GM19328 (cell line): ENCODE measurements around the gene PANK4.
"Not testable (repeated sequence)": the region's sequence is repeated elsewhere in the genome, so short reads cannot be mapped to it uniquely, and the experiment has no call there.

Source experiments
- ATAC-seq: cut with Tn5 transposase; IDR thresholded peaks from one replicate; pipeline ENCODE4 v1.9.1; 2021; ENCODE audit warnings: mild to moderate bottlenecking, moderate library complexity; ENCODE audit not compliant: unreplicated experiment

The PANK4 gene

DNA sequence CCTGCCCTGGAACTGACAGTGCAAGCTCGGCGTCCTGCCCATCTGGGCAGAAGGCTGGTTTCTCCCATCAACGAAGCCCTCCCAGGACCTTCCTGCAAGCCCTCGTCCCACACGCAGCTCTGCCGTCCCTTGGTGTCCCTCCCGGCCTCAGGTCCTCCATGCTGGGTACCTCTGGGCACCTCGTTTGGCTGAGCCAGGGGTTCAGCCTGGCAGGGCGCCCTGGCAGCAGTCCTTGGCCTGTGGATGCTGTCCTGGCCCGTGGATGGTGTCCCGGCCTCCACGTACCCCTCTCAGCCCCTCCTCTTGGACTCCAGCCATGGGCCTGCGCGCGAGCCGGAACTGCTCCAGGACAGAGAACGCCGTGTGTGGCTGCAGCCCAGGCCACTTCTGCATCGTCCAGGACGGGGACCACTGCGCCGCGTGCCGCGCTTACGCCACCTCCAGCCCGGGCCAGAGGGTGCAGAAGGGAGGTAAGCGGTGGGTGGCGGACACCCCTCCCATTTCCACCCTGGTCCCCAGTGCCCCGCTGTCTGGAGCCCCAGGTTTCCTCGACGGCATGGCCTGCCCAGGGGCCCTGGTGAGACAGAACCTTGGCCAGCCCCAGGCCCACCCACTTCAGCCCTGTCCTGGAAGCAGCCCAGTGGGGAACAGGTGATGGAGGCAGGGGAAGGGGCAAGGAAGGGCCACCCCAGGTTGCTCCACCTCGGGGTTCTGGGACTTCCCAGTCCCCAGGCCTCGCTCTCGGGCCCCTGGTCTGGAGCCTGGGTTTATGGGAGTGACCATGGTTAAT is 33.3 kb upstream of the PANK4 start:
- no peak for ATAC-seq

GRCh38 chr1:2558861-2559260 is 32.5 kb upstream of the PANK4 start:
- no peak for ATAC-seq

GRCh38 chr1:2558420-2558819 is 32.0 kb upstream of the PANK4 start:
- no peak for ATAC-seq

DNA sequence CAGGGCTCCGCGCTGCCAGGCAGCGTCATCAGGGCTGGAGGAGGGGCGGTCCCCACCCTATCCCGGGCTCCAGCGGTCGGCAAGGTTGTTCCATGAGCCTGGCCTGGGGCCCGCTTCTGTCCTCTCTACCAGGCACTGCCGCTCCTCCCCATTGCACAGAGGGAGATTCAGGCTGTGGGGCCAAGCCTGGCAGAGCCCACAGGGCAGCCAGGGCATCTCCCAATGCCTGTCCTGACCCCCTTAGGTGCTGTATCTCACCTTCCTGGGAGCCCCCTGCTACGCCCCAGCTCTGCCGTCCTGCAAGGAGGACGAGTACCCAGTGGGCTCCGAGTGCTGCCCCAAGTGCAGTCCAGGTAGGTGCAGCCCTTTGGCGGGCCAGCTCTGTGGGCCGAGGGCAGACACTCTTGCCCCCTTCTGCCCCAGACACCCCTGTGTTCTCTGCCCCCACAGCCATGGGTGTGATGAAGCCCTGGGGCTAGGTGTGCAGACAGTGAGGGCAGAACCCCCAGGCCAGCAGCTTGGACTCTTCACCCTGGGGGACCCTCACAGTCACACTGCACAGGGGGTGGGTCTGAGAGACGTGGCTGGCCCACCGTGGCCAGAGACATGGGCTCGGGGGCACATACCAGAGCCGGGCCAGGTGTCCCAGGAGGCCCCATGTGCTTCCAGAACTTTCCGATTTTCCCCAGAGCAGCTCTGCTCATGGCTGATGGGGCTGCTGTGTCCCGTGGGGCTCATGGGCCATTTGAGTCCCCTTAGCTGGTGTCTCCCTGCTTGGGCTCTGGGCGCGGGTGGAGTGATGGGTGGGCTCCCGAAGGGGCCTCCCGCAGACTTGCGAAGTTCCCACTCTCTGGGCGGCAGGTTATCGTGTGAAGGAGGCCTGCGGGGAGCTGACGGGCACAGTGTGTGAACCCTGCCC is 31.3 kb upstream of the PANK4 start:
- no peak for ATAC-seq

DNA sequence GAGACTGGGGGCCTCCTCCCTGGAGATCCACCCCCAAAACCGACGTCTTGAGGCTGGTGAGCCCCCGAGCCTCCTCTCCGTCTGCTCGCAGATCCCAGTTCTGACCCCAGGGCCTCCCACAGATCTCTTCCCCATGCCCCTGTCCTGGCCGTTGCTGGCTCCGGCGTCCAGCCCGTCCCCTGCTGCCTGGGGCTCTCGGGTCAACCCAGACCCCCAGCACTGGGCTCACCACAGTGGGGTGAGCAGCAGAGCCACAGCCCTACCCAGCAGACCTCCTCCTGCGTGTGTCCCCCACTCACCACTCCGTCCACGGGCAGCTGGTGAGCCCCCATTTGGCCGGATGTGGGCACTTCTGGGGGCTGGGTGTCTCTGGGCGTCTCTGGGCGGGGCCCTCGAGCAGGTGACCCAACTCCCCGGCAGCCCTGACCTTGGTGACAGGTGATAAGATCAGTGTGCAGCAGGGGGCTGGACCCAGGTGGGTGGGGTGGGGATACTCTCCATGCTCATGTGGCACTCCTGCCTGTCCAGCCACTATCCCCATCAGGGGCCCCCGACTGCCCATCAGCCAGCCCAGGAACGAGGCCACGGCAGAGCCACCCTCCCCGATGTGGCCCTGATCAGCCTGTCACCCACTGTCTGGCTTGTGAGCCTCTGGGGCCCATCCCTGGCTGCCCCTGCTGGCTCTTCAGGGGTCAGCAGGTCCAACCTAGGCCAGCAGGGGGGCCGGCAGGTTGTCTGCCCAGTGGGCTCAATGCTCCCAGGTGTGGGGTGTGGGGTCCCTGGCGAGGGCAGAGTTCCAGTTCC is 30.5 kb upstream of the PANK4 start:
- ATAC-seq: no peak

GRCh38 chr1:2556277-2556677 is 29.9 kb upstream of the PANK4 start, which contains the start of gene TNFRSF14:
Gene TNFRSF14 (plus strand): TSS chr1:2556371. CDS start chr1:2556665, 294 bp downstream.
- no peak for ATAC-seq

- ATAC-seq: no peak
Measured at GRCh38 chr1:2555634-2556276, 29.4 kb upstream of the PANK4 start.

GRCh38 chr1:2554621-2555387 is 28.4 kb upstream of the PANK4 start:
- no peak for ATAC-seq

DNA sequence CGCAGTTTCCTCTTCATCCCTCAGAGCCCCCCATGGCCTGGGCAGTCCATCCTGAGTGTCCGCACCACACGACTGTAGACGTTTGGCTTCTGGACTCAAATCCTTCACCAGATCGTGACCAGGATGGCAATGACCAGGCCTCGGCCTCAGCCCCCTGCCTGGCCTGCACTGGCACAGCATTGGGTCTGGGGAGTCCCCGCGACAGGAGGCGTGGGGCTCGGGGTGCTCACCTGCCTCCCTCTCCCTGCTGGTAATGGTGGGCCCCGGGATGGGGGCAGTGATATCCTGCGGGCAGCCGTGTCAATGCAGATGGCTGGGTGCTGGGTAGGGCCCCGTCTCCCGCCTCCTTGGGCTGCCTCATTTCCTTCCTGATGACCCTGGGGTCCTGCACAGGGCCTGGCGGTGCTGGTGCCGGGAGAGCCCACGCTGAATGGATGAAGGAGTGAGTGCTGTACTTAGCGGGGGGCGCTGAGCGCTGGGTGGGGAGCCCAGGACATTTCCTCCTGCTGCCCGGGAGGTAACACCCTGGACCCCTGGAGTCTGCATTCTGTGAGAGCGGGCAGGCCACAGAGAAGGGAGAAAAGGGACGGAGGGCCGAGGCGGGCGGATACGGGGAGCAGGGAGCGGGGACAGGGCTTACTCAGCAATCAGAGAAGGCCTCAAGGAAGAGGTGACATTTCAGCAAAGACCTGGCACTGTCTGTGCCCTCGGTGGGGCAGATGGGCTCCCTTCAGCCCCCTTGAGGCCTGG is 27.6 kb upstream of the PANK4 start:
- ATAC-seq: no peak

DNA sequence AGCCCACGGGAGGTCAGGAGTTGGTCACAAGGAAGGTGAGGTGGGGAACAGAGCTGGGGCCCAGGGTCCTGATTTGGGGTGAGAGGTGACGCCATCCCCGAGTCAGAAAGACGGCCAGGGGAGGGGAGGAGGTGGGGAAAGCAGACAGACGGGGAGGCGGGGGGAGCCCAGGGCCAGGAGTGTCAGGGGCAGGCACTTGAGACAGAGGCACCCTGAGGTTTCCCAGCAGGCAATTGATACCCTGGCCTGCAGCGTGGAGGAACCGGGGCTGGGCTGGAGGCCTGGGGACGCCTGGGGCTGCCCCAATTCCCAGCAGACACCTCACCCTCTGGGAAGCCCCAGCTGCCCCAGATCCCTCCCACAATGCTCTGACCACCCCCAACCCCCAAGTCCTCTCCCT is 26.7 kb upstream of the PANK4 start:
- not testable (repeated sequence) for ATAC-seq

DNA sequence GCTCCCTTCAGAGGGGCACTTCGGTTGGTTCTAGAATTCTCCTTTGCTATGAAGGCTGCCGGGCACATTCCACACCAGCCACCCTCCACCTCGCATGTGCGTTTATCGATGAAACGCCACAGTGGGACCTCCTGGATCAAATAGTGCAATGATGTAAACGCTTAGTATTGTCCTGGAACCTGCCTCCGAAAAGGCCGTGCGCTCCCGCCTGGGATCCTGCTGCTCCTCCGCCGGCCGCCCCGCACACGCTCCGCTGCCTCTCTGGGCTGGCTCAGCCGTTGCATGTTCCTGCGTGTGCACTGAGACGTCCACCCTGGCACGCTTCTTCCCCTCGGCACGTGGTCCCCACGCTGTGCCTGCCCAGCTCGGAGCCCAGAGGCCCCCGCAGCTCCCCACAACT is 25.8 kb upstream of the PANK4 start:
- no peak for ATAC-seq

GRCh38 chr1:2551544-2551943 is 25.1 kb upstream of the PANK4 start:
- not testable (repeated sequence) for ATAC-seq

GRCh38 chr1:2550309-2550861 is 24.0 kb upstream of the PANK4 start:
- ATAC-seq: not testable (repeated sequence)

DNA sequence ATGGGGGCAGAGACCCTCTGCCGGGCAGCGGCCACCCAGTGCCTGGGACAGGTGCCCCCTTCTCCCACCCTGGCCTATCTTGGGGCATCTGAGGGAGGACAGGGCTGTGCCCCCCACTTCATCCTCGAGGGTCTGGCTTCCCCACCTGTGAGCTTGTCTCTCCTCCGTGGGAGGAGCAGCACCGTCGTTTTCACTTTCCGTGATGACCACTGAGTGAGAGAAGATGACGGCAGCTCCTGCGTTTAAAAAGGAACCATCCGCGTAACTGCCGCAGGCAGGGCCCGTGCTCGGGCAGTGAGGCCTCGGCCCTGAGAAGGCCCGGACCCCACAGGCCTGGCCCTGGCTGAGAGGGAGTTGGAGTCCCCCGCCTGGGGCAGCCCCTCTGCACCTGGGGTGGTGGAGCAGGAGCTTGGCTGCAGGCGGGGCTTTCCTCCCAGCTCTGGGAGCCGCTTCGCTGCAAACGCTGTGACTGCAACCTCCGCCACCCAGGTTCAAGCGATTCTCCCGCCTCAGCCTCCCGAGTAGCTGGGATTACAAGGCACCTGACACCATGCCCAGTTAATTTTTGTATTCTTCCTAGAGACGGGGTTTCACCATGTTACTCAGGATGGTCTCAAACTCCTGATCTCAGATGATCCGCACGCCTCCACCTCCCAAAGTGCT is 23.1 kb upstream of the PANK4 start:
- not testable (repeated sequence) for ATAC-seq

DNA sequence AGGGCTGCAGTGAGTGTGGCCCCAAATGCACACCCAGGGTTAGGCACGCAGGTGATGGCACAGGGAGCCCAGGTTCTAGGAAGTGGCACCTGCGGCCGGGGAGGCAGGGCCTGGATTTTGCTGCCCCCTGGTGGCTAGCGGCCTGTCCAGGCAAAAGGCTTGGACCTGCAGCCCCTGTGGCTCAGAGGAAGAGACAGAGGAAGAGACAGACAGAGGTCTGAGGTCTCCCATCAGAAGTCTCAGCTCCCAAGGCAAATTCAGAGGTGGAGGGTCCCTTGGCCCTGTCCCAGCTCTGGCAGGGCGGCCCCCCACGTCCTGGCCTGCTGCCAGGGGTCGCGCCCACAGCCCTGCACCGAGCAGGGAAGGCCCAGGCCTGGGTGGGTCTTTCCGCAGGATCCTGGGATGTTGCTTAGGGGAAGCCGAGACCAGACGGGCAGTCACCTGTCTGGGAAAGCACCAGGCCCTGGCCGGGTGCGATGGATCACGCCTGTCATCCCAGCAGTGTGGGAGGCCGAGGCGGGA is 21.7 kb upstream of the PANK4 start:
- no peak for ATAC-seq

DNA sequence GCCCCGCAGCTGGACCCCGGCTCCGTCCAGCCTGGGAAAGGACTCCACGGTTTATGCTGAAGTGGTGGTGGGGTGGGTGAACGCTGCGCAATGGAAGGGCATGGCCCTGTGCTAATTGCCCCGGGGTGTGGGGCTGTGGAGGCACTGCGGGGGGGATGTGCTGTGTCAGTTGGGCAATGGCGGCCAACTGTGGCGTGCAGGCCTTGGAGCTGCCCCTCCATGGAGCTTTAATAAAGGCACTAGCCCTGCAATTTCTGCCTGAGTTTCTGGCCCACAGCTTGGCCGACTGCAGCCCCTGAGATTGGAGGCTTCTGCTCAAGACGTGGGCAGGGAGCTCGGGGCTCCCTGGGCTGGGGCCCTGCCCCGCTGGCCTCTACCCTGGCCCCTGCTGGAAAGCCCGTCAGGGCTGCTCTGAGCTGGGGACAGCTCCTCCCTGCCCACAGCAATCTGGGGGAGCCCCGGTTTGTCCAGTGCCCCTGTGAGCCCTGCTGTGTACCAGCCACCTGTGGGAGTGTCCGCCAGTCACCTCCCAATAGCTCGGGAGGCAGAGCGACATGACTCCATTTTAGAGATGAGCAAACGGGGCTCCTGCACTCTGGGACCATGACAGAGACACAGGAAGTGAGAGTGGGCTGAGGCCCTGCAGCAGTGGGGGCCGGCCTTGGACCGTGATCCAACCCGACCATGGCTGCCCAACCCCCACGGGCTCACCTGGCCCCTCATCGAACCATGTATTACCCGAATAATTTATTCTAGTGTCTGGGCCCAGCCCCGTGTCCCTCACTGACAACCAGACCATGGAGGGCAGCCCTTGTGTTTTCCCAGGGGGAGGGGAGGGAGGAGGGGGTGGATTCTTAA is 21.0 kb upstream of the PANK4 start:
- no peak for ATAC-seq
